HG03196 (cell line): ENCODE measurements around the gene PTAFR.

Source experiments
- ATAC-seq: cut with Tn5 transposase; IDR thresholded peaks from one replicate; pipeline ENCODE4 v1.9.1; 2021; ENCODE audit not compliant: unreplicated experiment

The PTAFR gene

GRCh38 chr1:28126212-28126611, 50.3 kb downstream of the PTAFR start:
- ATAC-seq = no peak

GRCh38 chr1:28123461-28123961, 53.0 kb downstream of the PTAFR start:
- no peak for ATAC-seq

- ATAC-seq = no peak
Observed at GRCh38 chr1:28122183-28122582, 54.3 kb downstream of the PTAFR start.

GRCh38 chr1:28119556-28119955, 56.9 kb downstream of the PTAFR start:
- no peak for ATAC-seq

- no peak for ATAC-seq
Observed at GRCh38 chr1:28118640-28119307, 57.7 kb downstream of the PTAFR start.

GRCh38 chr1:28115267-28115666, 61.2 kb downstream of the PTAFR start:
- ATAC-seq = no peak

- no peak for ATAC-seq
Observed at GRCh38 chr1:28114844-28115243, 61.6 kb downstream of the PTAFR start.

- no peak for ATAC-seq
Observed at GRCh38 chr1:28113242-28113572, 63.3 kb downstream of the PTAFR start.

GRCh38 chr1:28112388-28113241, 63.9 kb downstream of the PTAFR start:
- no peak for ATAC-seq

GRCh38 chr1:28111157-28111556, 65.3 kb downstream of the PTAFR start:
- no peak for ATAC-seq

- no peak for ATAC-seq
Observed at GRCh38 chr1:28110555-28110954, 65.9 kb downstream of the PTAFR start.

GRCh38 chr1:28109639-28110038, 66.9 kb downstream of the PTAFR start:
- ATAC-seq = no peak

GRCh38 chr1:28108001-28108400, 68.5 kb downstream of the PTAFR start:
- ATAC-seq = no peak

- no peak for ATAC-seq
Observed at GRCh38 chr1:28104866-28105467, 71.5 kb downstream of the PTAFR start.

GRCh38 chr1:28102189-28102588, 74.3 kb downstream of the PTAFR start:
- ATAC-seq = no peak

GRCh38 chr1:28099050-28099769, 77.3 kb downstream of the PTAFR start:
- no peak for ATAC-seq
